ENCODE measurements around the gene GABBR1.
A peak's percentile ranks its signal among the peaks of the same experiment; 100 is the strongest.
"Not testable (repeated sequence)": the region's sequence is repeated elsewhere in the genome, so short reads cannot be mapped to it uniquely, and the experiment has no call there.

The GABBR1 gene

GRCh38 chr6:29632789-29633533, at the start of gene GABBR1:
GABBR1 (minus strand) TSS chr6:29633183; CDS start chr6:29632385, 798 bp downstream.
- peak within 1 kb of the TSS; percentile 71 for H3K4me3 ChIP-seq (ENCODE audit: low read depth, low read length)

GRCh38 chr6:29681811-29682210, 48.8 kb upstream of the GABBR1 start:
- H3K4me3 ChIP-seq (ENCODE audit: low read depth, low read length), result no peak overlapping the region

GRCh38 chr6:29680904-29681303, 47.9 kb upstream of the GABBR1 start, which contains the start of gene ZFP57:
ZFP57 (minus strand) TSS chr6:29681152; CDS start chr6:29677003, 4,149 bp downstream.
- H3K4me3 ChIP-seq (ENCODE audit: low read depth, low read length), result no peak within 1 kb of the TSS

GRCh38 chr6:29680416-29680815, 47.4 kb upstream of the GABBR1 start:
- no peak overlapping the region for H3K4me3 ChIP-seq (ENCODE audit: low read depth, low read length)

- no peak overlapping the region for H3K4me3 ChIP-seq (ENCODE audit: low read depth, low read length)
Observed at GRCh38 chr6:29679962-29680361, 47.0 kb upstream of the GABBR1 start.

GRCh38 chr6:29678114-29678513, 45.1 kb upstream of the GABBR1 start:
- H3K4me3 ChIP-seq (ENCODE audit: low read depth, low read length), result no peak overlapping the region

- no peak overlapping the region for H3K4me3 ChIP-seq (ENCODE audit: low read depth, low read length)
Observed at GRCh38 chr6:29676981-29677601, 44.1 kb upstream of the GABBR1 start.

- no peak overlapping the region for H3K4me3 ChIP-seq (ENCODE audit: low read depth, low read length)
Observed at GRCh38 chr6:29675561-29675960, 42.6 kb upstream of the GABBR1 start.

GRCh38 chr6:29674008-29674407, 41.0 kb upstream of the GABBR1 start:
- no peak overlapping the region for H3K4me3 ChIP-seq (ENCODE audit: low read depth, low read length)

GRCh38 chr6:29673161-29673560, 40.2 kb upstream of the GABBR1 start:
- no peak overlapping the region for H3K4me3 ChIP-seq (ENCODE audit: low read depth, low read length)

GRCh38 chr6:29672116-29672515, 39.1 kb upstream of the GABBR1 start:
- H3K4me3 ChIP-seq (ENCODE audit: low read depth, low read length), result not testable (repeated sequence)

- H3K4me3 ChIP-seq (ENCODE audit: low read depth, low read length), result no peak overlapping the region
Observed at GRCh38 chr6:29671026-29671425, 38.0 kb upstream of the GABBR1 start.

GRCh38 chr6:29667158-29667557, 34.2 kb upstream of the GABBR1 start:
- no peak overlapping the region for H3K4me3 ChIP-seq (ENCODE audit: low read depth, low read length)

GRCh38 chr6:29666826-29667130, 33.8 kb upstream of the GABBR1 start:
- no peak overlapping the region for H3K4me3 ChIP-seq (ENCODE audit: low read depth, low read length)

- no peak overlapping the region for H3K4me3 ChIP-seq (ENCODE audit: low read depth, low read length)
Observed at GRCh38 chr6:29665942-29666825, 33.2 kb upstream of the GABBR1 start.

- H3K4me3 ChIP-seq (ENCODE audit: low read depth, low read length), result no peak overlapping the region
Observed at GRCh38 chr6:29663300-29664042, 30.5 kb upstream of the GABBR1 start.

GRCh38 chr6:29661502-29662141, 28.6 kb upstream of the GABBR1 start:
- H3K4me3 ChIP-seq (ENCODE audit: low read depth, low read length), result not testable (repeated sequence)

- H3K4me3 ChIP-seq (ENCODE audit: low read depth, low read length), result no peak overlapping the region
Observed at GRCh38 chr6:29661071-29661470, 28.1 kb upstream of the GABBR1 start.

- H3K4me3 ChIP-seq (ENCODE audit: low read depth, low read length), result no peak within 1 kb of the TSS
Observed at GRCh38 chr6:29656798-29657197, 23.8 kb upstream of the GABBR1 start, which contains the start of gene MOG. MOG (plus strand) TSS chr6:29657092; CDS start chr6:29657210, 118 bp downstream.

- no peak overlapping the region for H3K4me3 ChIP-seq (ENCODE audit: low read depth, low read length)
Observed at GRCh38 chr6:29656157-29656556, 23.2 kb upstream of the GABBR1 start.
